Endometrial microvascular endothelial cells (primary cell): ENCODE results near the gene POSTN. TPM values are rescaled to one million over a fixed set of nuclear protein-coding genes. Genes with fewer than 3 reads are reported as not detected.

Experiments
- in situ Hi-C: cut with HindIII; loops from 2 replicates; pipeline ENCODE4 v1.10.0; 2017; ENCODE audit warnings: low sequenced_read_pairs, low pct_unique_long_range_greater_than_20kb; ENCODE audit errors: inconsistent ontology term
- total RNA-seq: library from RNA; depleted of rRNA; stranded (reverse); fragments of >200 nt; gene quantifications from one replicate; pipeline ENCODE4 v1.2.3, GENCODE V29; 2015; ENCODE audit errors: inconsistent ontology term

POSTN gene, protein sequence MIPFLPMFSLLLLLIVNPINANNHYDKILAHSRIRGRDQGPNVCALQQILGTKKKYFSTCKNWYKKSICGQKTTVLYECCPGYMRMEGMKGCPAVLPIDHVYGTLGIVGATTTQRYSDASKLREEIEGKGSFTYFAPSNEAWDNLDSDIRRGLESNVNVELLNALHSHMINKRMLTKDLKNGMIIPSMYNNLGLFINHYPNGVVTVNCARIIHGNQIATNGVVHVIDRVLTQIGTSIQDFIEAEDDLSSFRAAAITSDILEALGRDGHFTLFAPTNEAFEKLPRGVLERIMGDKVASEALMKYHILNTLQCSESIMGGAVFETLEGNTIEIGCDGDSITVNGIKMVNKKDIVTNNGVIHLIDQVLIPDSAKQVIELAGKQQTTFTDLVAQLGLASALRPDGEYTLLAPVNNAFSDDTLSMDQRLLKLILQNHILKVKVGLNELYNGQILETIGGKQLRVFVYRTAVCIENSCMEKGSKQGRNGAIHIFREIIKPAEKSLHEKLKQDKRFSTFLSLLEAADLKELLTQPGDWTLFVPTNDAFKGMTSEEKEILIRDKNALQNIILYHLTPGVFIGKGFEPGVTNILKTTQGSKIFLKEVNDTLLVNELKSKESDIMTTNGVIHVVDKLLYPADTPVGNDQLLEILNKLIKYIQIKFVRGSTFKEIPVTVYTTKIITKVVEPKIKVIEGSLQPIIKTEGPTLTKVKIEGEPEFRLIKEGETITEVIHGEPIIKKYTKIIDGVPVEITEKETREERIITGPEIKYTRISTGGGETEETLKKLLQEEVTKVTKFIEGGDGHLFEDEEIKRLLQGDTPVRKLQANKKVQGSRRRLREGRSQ
- 14.8 TPM for total RNA-seq

DNA sequence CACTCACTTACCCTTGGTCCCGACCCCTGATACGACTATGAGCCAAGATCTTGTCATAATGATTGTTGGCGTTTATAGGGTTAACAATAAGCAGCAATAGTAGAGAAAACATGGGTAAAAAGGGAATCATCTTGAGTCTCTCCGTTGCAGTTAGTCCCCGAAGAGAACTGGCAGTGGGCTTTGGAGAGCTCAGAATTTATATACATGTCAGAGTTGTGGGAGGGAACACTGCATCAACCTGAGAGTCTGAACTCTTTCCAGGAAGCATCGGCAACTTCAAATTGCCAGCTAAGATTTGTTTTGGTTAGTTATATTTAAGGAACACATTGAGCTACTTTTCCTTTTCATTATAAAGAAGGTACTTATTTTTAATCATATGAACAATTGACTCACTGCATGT, at the start of gene POSTN:
Gene POSTN, minus strand, starts transcription at position 172 of the 400 bp plus-strand sequence. Its CDS starts 42 bp downstream, at position 130.
- in situ Hi-C loops: no loop called here

DNA sequence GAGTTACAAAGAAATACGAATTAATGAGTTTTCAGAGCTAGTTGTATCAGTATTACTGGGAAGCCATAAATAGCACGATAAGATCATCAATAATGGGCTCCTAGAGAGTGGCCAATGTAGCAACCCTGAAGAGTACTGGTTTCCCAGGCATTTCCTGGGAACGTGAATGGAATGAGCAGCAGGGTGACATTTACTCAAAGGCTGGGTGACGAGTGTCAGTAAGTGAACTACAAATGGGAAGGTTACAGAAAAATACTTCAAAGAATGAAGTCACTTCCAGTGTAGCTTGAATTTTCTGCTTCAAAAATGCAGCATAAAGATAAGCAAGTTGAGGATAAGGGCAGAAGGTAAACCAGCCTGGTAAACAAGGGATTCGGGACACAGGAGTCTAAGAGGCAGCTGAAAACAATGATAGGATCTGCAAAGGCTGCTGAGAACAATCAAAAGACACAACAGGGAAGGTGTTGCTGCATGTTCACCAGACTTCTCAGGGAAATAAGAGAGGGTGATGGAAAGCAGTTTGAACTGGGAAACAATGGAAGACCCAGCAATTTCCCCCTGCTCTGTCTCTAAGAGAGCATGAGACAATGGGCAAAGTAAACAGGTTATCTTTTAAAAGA, 48.6 kb upstream of the POSTN start:
- in situ Hi-C loops: no loop called here

DNA sequence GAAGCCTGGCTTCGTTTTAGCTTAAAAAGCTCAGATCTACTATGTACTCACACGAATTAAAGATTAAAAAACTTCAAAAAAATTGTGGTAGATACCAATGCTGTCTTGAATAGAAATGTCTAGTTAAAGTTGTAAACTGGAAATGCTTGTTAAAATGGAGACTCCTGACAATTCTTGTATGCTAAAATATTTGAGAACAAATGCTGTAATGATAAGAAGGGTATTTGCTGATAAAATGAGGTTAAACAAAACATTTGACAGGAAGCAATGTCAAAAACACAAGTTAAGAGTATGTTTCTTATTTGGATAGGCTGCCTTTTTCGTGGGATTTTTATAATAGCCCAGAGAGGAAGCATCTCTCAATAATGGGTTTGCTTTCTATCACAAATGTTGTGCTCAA, 48.0 kb upstream of the POSTN start:
- in situ Hi-C loops: no loop called here

DNA sequence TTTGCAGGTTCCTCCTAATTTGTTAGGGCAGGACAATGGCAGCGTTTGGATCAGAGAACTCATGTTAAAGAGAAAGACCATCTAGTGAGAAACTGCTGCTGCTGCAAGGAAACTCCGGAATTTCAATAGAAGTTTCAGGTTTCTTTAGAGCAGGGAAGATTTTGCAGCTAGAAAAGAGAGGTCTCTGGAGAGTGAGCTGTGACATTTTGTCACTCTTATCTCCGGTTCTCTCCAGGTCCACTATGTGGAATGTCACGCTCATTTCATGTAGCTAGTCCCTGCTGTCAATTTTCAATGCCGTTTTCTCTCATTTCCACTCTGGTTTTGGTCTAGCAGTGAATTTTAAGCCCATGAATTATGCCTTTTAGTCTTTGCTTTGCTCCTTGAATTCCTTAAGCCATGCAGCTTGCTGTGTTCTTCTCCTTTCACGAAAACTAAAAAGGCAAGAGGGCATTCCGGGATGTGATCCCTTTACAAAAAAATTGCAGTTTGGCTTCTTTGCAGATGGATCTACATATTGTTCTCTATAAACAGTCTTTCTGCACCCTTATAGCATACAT, 46.7 kb upstream of the POSTN start:
- in situ Hi-C loops: no loop called here

DNA sequence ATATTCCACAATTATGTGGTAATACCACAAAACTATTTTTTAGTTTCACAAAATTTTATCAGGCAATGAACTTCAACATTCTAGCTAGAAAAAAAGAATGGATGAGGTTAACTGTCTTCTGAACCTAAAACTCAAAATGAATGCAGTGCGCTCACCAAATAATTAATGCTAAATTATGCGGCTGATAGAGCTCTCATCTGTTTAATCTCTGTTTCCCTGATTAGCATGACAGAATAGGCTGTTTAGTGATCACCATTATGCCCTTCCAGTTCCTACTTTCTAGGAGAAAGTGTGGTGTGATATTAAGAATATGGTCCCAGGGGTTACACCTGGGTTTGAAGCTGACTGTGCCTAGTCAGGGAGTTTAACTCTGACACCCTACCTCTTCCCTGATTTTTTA, 42.8 kb upstream of the POSTN start:
- in situ Hi-C loops: no loop called here

DNA sequence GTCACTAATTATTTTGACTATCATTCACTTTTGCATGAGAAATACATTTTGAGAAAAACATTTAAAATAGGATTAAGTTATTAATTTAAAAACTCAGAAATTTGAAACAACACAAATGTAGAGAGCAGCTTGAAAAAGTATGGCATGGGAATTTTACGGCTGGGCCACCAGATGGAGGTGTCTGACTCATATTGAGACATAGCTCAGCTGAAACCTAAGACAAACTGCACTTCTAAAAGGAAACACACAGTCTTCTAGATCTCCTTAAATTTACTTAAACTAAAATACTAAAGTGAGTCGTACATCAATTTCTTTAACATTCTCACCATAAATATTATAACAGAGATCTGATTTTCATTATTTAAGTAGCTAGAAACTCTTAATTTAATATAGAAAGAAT, 41.9 kb upstream of the POSTN start:
- in situ Hi-C loops: no loop called here

DNA sequence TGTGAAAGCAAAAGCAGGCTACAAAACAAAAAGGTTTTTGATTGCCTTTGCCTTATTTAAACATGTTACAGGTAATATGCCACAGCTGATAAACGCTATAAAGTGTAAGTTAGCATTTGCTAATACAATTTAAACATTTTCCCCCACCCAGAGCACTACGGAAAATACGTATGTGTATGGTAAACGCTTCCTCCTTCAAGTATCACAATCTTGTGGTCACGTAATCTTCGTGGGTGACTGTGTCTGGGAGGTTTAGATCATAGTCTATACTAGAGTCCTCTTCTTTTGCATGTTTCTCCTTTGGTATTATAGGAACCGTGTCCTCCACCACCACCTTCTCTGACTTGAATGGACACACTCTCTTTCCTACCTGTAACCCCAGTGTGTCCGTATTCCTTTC, 38.1 kb upstream of the POSTN start:
- in situ Hi-C loops: no loop called here

DNA sequence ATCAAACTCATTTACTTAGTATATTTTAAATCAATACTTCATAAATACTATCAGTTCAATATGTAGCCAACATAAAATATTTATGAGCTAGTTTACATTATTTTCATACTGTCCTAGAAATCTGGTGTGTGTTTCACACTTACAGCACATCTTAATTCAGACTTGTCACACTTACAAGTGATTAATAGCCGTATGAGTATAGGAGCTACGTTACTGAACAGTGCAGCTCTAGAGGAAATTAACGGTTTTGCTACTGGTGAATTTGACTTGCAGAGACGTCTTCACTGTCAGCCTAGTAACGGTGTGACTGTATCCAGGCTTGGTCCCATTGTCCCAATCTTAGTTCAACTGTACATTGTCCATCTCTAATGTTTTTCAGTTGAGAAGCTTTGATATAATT, 33.7 kb upstream of the POSTN start:
- in situ Hi-C loops: no loop called here

DNA sequence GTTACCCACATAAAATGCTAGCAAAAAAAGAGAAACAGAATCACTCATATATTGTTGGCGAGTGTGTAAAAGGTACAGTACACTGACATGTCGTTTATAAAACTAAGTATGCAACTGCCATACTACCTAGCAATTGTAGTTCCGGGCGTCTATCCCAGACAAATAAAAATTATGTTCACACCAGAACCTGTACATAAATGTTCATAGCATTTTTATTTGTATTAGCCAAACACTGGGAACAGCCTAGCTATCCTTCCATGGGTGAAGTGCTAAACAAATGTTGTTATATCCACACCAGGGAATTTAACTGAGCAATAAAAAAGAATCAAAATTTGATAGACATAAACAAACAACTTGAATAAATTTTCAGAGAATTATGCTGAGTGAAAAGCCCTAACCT, 28.9 kb upstream of the POSTN start:
- in situ Hi-C loops: no loop called here

DNA sequence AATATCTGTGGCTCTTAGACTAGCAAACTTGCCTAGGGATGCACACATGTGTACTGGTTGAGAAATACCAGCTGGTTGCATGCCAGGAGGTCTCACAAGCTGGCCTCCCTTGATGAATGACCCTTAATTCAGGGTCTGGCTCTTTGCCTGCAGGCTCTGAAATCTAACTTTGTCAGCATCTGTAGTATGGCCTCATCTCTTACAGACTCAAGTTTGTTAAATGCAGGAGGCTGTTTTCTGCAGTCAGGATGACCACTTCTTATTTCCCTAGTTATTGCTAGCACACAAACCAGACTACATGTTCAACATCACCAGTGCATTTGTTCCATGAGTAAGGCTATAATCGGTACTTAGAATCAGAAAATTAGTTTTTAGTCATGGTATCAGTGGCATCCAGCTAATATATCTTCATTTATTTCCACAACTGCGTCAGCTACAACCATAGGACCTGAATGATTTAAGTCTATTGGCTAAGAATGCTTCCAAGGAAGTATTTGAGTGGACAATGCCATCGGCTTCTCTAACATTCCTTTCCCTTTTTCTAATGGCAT, 23.3 kb upstream of the POSTN start:
- in situ Hi-C loops: no loop called here

DNA sequence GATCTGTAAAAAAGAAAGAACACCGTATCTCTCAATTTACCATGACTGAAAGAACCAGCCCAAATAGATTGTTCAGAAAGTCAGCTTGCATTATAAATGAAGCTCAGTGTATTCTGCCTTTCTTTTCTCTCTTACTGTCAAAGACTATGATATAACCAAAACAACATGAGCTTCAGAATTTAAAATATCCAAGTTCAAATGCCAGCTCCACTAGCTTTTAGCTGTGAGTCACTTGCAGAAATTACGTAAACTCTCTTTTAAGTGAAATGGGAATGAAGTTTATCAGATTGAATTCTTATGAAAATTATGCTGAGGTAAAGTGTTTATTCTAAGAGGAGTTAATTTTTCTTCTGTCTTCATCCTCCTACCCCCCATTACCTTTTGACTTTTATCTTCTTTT, 20.0 kb upstream of the POSTN start:
- in situ Hi-C loops: no loop called here

DNA sequence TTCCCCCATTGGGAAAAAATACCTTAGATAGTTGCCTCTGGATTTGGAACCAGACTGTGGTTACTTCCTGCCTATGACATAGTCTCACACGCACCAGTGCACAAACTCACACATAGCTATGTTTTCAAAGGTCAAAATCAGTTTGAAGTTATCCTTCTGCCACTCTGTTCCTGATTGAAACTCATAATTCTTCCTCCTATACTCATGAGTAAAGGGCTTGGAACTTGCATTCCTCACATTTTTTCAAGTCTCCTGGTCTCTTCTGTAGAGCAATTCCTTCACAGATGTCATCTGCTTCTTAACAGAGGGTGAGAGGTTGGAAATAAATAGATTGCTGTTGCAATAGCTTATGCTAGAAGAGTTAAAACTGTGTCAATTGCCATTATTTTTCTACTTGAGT, 18.6 kb upstream of the POSTN start:
- in situ Hi-C loops: no loop called here

DNA sequence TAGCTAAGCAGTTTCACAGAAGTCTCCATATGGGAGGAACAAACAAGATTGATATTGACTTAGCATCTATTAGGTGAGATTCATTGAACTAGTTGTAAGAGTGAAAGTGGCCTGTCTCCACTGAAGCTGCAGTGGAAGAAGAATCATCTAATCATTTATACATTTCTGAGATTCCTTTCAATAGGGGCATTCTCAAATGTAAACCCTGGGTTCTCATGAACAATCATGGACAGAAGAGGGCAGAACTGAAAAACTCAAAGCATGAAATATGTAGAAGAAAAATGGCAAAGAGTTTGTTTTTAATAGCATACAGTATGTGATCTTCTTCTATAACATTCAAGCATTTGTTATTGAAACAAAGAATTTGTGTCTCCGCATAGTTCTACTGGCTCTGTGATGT, 17.6 kb upstream of the POSTN start:
- in situ Hi-C loops: no loop called here

DNA sequence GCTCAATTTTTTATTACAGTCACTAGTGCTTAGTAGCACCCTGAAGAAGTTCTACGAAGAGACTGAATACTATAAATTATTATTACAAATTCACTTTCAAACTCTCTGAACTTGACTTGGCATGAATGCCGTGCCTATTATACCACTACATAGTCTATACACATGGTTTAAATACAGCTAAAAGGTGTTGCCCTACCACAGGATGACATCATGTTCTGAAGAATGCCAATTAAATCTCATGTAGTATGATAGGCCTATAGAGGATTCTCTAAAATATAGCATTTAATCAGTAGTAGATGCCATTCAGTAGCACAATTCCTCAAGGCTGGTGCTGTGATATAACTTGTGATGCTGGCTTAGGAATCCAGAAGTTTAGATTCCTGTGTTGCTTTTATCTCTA, 16.7 kb upstream of the POSTN start:
- in situ Hi-C loops: no loop called here

DNA sequence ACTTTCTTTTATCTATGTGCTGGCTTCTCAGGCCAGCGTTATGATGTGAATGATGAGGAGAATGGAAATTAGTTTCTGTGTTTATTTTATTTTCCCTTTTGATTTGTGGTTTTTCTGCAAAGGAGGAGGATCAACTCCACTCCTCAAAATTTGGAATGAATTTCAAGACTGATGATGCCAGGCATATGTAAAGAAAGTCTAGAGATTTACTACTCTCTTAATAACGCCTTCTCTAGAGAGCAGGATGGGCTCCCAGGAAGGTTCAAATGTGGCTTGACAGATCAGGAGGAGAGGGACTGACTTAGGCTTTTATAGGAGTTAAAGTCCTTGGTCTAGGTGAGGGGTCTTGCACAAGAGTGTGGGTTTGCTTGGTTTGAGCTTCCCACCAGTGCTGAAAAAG, 15.1 kb upstream of the POSTN start:
- in situ Hi-C loops: no loop called here

DNA sequence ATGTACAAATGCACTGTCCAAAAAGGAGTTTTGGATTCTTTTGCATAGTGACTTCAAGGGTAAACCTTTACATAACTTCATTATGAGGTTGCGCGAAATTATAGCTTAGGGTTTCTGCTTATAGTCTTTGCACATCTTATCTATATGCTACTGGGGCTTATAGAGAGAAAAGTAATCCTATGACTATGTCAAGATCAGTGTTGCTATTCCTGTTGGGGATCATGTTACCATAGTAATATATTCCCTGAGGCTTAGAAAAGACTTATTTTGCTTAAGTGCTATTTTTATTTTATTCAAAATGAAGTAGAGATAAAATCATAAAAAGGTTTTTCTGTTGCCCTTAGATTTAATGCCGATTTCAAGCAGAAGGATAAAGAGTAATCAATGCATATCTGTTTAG, 14.7 kb upstream of the POSTN start:
- in situ Hi-C loops: no loop called here

DNA sequence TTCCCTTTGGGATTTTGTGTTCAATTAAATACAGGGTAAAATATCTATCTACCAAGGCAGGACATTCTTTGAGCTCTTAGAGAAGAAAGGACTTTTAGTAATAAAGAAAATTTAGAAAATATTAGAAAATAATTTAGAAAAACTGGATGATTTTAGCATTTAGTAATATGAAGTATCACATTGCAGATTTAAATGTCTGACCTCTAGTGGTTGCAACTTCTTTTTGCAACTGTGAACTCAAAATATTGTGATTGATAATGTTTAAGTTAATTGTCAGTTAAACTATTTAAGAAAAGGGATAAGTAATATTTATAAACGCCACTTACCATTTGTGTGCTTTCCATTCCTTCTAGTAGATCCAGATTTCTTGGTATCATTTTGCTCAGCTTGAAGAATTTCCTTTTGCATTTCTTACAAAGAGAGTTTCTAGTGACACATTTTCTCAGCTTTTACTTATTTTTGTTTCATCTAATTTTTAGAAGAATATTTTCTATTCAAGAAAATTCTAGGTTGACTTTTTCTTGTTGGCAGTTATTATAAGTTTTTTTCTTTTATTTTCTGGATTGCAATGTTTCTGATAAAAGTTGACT, 10.3 kb upstream of the POSTN start:
- in situ Hi-C loops: no loop called here

DNA sequence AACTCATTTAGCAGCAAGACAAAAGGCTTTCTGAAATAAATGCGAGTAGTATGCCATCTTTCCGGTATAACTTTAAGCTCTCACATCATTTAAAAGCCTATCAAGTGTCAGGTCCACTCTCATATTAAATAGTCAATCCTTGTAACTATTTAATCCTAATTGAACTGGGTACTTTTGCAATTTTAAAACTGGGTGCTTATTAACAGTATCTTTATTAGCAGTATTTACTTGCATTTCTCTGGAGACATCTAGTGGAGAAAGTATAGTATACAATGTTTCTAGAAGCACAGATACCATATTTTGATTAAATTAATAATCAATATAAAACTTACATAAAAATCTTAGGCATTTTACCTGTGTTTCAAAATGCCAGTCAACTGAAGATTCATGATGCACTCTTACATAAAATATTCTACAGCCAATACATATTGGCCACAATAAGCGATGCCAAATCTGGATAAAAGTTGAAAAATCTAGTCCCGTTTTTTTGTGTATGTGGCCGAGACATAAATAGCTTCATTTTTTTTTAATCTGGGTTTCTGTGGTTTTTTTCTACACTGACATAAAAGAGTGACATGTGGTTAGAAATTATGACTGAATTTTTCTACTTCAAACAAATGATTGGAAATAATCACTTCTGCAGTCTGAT, 4.3 kb upstream of the POSTN start:
- in situ Hi-C loops: no loop called here
